WTC11 (cell line): ENCODE data around the gene PTP4A2.

Experiments used
- AFF4 ChIP-seq: sonication (generic); formaldehyde crosslinking; IDR thresholded peaks from 2 replicates; pipeline ENCODE4 v1.8.1; 2023; ENCODE audit warnings: mild to moderate bottlenecking, missing genetic modification reagents, borderline replicate concordance
- E2F4 ChIP-seq: sonication (generic); formaldehyde crosslinking; IDR thresholded peaks from 2 replicates; pipeline ENCODE4 v1.8.1; 2022; ENCODE audit warnings: low read depth, mild to moderate bottlenecking, moderate library complexity, missing genetic modification reagents, borderline replicate concordance
- ETV6 ChIP-seq: sonication (generic); formaldehyde crosslinking; IDR thresholded peaks from 2 replicates; pipeline ENCODE4 v1.8.1; 2022; ENCODE audit warnings: mild to moderate bottlenecking, missing genetic modification reagents
- ZNF263 ChIP-seq: sonication (generic); formaldehyde crosslinking; IDR thresholded peaks from 2 replicates; pipeline ENCODE4 v1.8.1; 2022; ENCODE audit warnings: low read depth, mild to moderate bottlenecking, moderate library complexity, missing genetic modification reagents
- TF ChIP-seq, protein P1 (sequence below): sonication (generic); formaldehyde crosslinking; IDR thresholded peaks from 2 replicates; pipeline ENCODE4 v1.8.1; 2023; ENCODE audit warnings: mild to moderate bottlenecking, moderate library complexity, missing genetic modification reagents
- TF ChIP-seq, protein P2 (sequence below): fragments of 250-450 bp; sonication (Bioruptor Pico); IDR thresholded peaks from 2 replicates; pipeline ENCODE4 v2.1.2; 2022; ENCODE audit warnings: mild to moderate bottlenecking, moderate library complexity
- TF ChIP-seq, protein P3 (sequence below): fragments of 200-600 bp; IDR thresholded peaks from 2 replicates; pipeline ENCODE4 v1.8.0; 2022; ENCODE audit warnings: antibody characterized with exemption
- TF ChIP-seq, protein P4 (sequence below): sonication (generic); formaldehyde crosslinking; IDR thresholded peaks from 2 replicates; pipeline ENCODE4 v1.8.1; 2023; ENCODE audit warnings: mild to moderate bottlenecking, missing genetic modification reagents, moderate library complexity

GRCh38 chr1:31910933-31911332 is 27.2 kb downstream of the PTP4A2 start:
- TF ChIP-seq, protein P1, sequence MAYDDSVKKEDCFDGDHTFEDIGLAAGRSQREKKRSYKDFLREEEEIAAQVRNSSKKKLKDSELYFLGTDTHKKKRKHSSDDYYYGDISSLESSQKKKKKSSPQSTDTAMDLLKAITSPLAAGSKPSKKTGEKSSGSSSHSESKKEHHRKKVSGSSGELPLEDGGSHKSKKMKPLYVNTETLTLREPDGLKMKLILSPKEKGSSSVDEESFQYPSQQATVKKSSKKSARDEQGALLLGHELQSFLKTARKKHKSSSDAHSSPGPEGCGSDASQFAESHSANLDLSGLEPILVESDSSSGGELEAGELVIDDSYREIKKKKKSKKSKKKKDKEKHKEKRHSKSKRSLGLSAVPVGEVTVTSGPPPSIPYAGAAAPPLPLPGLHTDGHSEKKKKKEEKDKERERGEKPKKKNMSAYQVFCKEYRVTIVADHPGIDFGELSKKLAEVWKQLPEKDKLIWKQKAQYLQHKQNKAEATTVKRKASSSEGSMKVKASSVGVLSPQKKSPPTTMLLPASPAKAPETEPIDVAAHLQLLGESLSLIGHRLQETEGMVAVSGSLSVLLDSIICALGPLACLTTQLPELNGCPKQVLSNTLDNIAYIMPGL, result no peak
- TF ChIP-seq, protein P2, sequence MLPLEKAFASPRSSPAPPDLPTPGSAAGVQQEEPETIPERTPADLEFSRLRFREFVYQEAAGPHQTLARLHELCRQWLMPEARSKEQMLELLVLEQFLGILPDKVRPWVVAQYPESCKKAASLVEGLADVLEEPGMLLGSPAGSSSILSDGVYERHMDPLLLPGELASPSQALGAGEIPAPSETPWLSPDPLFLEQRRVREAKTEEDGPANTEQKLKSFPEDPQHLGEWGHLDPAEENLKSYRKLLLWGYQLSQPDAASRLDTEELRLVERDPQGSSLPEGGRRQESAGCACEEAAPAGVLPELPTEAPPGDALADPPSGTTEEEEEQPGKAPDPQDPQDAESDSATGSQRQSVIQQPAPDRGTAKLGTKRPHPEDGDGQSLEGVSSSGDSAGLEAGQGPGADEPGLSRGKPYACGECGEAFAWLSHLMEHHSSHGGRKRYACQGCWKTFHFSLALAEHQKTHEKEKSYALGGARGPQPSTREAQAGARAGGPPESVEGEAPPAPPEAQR (CRISPR knock-in tag), result no peak
- TF ChIP-seq, protein P3, sequence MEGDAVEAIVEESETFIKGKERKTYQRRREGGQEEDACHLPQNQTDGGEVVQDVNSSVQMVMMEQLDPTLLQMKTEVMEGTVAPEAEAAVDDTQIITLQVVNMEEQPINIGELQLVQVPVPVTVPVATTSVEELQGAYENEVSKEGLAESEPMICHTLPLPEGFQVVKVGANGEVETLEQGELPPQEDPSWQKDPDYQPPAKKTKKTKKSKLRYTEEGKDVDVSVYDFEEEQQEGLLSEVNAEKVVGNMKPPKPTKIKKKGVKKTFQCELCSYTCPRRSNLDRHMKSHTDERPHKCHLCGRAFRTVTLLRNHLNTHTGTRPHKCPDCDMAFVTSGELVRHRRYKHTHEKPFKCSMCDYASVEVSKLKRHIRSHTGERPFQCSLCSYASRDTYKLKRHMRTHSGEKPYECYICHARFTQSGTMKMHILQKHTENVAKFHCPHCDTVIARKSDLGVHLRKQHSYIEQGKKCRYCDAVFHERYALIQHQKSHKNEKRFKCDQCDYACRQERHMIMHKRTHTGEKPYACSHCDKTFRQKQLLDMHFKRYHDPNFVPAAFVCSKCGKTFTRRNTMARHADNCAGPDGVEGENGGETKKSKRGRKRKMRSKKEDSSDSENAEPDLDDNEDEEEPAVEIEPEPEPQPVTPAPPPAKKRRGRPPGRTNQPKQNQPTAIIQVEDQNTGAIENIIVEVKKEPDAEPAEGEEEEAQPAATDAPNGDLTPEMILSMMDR, result no peak
- no peak for TF ChIP-seq ETV6 (CRISPR knock-in tag)
- TF ChIP-seq, protein P4, sequence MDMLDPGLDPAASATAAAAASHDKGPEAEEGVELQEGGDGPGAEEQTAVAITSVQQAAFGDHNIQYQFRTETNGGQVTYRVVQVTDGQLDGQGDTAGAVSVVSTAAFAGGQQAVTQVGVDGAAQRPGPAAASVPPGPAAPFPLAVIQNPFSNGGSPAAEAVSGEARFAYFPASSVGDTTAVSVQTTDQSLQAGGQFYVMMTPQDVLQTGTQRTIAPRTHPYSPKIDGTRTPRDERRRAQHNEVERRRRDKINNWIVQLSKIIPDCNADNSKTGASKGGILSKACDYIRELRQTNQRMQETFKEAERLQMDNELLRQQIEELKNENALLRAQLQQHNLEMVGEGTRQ, result no peak
- no peak for TF ChIP-seq E2F4
- TF ChIP-seq ZNF263 (CRISPR knock-in tag), result no peak
- TF ChIP-seq AFF4, result no peak
